ENCODE data around the gene NEB.

GRCh38 chr2:151727593-151728552 is 6.4 kb downstream of the NEB start:
- TF ChIP-seq CTCF (IDR thresholded peaks at IDR 0.05): no peak
- no peak for TF ChIP-seq EZH2 (IDR thresholded peaks at IDR 0.05; ENCODE audit: borderline replicate concordance, insufficient read depth, low read depth, low read length, poor library complexity, severe bottlenecking)
